H54 (cell line): ENCODE results near the gene ARRDC1.
"Not testable (repeated sequence)": the region's sequence is repeated elsewhere in the genome, so short reads cannot be mapped to it uniquely, and the experiment has no call there.

ENCODE experiments used
- DNase-seq: peaks from one replicate; pipeline ENCODE4 v3.0.0; 2011; ENCODE audit warnings: low spot score, mixed read lengths; ENCODE audit not compliant: insufficient read length
- FAIRE-seq: peaks from 3 replicates; lab custom pipeline; 2011; peaks lifted over from hg19 to GRCh38; lab: Jason Lieb, UNC
- POLR2A ChIP-seq: IDR thresholded peaks from 2 replicates; pipeline ENCODE4 v1.6.1; 2011; ENCODE audit warnings: low read depth, mild to moderate bottlenecking, low read length

ARRDC1 gene

DNA sequence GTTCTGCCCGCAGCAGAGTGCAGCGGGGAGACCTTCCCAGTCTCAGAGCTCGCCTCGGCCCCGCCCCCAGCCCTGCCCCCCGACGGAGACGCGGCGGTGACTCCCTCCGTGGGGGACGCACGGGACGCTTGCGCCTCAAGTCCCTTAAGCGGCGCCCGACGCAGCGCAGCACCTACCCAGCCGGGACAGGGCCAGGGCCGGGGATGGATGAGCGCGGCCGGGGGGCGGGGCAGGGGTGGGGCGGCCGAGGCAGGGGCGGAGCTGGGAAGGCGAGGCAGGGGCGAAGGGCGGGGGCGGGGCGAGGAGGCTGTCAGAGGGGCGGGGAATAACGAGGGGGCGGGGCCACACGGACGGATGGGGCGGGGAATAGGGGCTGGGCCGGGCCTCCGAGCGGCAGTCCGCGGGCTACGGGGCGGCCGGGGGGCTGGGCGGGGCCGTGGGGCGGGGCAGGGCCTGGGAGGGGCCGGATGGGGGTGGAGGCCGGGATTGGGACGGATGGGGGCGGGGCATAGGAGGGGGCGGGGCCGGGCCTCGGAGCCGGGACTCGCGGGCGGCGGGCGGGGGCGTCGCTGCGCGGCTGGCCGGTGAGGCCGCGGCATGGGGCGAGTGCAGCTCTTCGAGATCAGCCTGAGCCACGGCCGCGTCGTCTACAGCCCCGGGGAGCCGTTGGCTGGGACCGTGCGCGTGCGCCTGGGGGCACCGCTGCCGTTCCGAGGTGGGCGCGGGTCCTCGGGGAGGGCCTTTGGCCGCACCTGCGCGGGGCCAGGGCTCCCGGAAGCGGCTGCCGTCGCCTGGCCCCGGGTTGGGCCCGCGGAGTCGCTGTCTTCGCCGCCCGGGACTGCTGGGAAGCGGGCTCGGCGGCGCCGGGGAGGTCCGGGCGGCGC lies at the start of gene ARRDC1:
Gene ARRDC1, plus strand, starts transcription at position 566 of the 884 bp plus-strand sequence. Its CDS starts 32 bp downstream, at position 598.
- peak; percentile 80 for TF ChIP-seq POLR2A
- FAIRE-seq (no peak), DNase-seq (peak; percentile 96)

GRCh38 chr9:137556069-137556838 lies 49.2 kb upstream of the ARRDC1 start:
- TF ChIP-seq POLR2A, result no peak
- DNase-seq, result no peak

GRCh38 chr9:137558127-137558526 lies 47.4 kb upstream of the ARRDC1 start:
- no peak for FAIRE-seq
- no peak for TF ChIP-seq POLR2A
- DNase-seq, result no peak

More at GRCh38 chr9:137556069-137556838, 49.2 kb upstream of the ARRDC1 start:
- FAIRE-seq, result no peak

- TF ChIP-seq POLR2A, result no peak
- DNase-seq (no peak), FAIRE-seq (no peak)
Measured at GRCh38 chr9:137564134-137564533, 41.4 kb upstream of the ARRDC1 start.

DNA sequence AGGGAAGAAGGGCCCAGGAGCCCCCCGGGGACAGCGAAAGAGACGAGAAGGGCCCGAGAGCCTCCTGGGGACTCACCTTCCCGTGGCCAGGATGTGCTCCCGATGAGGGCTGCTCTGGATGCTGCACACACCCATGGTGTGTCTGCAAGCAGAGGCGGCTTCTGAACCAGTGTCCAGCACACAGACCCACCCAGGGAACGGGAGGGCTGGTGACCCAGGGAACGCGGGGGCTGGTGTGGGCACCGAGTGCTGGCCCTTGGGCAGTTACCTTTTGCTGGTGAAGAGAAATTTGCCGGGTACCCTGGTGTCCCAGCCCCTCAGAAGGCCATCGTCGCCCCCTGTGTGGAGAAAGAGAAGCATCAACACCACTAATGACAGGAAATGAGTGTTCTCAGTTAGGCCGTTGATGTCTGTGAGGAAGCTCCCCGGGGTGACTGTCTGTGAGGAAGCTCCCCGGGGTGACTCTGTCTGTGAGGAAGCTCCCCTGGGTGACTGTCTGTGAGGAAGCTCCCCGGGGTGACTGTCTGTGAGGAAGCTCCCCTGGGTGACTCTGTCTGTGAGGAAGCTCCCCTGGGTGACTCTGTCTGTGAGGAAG lies 40.6 kb upstream of the ARRDC1 start:
- DNase-seq (no peak), FAIRE-seq (no peak)
- no peak for TF ChIP-seq POLR2A

- FAIRE-seq, DNase-seq: not testable (repeated sequence)
Measured at GRCh38 chr9:137568445-137568844, 37.0 kb upstream of the ARRDC1 start.

DNA sequence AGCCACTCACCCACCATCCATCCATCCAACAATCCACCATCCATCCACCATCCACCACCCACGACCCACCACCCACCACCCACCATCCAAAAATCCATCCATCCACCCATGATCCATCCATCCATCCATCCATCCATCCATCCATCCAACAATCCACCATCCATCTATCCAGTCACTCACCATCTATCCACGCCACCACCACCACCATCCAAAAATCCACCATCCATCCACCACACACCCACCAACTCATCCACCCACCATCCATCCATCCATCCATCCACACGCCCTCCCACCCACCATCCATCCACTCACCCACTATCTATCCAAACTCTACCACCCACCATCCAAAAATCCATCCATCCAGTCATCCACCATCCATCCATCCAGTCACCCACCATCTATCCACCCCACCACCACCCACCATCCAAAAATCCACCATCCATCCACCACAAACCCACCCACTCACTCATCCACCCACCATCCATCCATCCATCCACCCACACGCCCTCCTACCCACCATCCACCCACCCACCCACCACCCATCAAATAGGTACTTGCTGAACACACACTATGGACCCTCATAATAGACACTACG lies 35.8 kb upstream of the ARRDC1 start:
- FAIRE-seq (no peak), DNase-seq (no peak)
- no peak for TF ChIP-seq POLR2A

DNA sequence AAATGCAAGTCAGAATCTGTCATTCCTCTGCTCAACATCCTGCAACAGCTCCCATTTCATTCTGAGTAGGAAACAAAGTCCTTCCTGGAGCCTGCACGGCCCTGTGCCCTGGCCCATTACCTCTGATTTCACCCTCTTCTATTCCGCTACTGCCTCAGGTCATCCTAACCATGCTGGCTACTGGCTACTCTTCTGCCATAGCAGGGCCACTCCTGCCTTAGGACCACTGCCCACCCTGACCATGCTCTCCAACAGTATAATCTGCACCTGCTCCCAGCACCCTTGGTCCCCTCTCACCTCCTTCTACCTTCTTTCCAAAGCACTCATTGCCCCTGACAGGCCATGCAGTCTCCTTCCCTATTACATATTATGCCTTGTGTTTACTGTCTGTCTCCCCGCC lies 34.9 kb upstream of the ARRDC1 start:
- DNase-seq, result no peak
- no peak for TF ChIP-seq POLR2A
- no peak for FAIRE-seq

DNA sequence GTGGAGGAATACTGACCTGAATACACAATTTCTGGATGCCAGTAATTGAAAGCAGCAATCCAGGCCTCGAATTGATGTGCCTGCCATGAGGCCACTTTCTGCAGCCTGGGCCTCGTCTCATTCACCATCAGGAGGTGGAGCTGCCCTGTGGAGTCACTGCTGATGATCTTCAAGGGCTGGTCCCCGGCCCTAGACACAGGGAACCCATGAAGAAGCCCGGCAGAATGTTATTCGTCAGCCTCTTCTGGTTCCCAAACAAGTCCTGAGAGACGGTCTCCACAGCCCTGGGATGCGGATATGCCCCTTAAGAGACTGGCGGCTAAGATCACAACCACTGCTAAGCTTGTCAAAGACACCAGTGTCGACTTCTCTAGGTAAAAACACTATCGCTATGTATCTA lies 31.3 kb upstream of the ARRDC1 start:
- FAIRE-seq, result no peak

GRCh38 chr9:137575364-137575715 lies 30.1 kb upstream of the ARRDC1 start:
- FAIRE-seq (no peak), DNase-seq (no peak)
- TF ChIP-seq POLR2A, result no peak

More for the DNA sequence above, 31.3 kb upstream of the ARRDC1 start:
- DNase-seq, result no peak
- no peak for TF ChIP-seq POLR2A

- TF ChIP-seq POLR2A, result no peak
- DNase-seq, result no peak
- no peak for FAIRE-seq
Measured at GRCh38 chr9:137575716-137576411, 29.6 kb upstream of the ARRDC1 start.

GRCh38 chr9:137578518-137579258 lies 26.8 kb upstream of the ARRDC1 start, which contains the start of gene DPH7:
Gene DPH7 (minus strand): TSS chr9:137578925. CDS start chr9:137578777, 148 bp downstream.
- TF ChIP-seq POLR2A, result peak; percentile 69

More at GRCh38 chr9:137578518-137579258, 26.8 kb upstream of the ARRDC1 start, which contains the start of gene DPH7:
- DNase-seq (peak; percentile 99), FAIRE-seq (no peak)
